Ovary (tissue), 9 donors: Measurements from ENCODE around the gene TOMM22. TPM values are rescaled to one million over a fixed set of nuclear protein-coding genes. Genes with fewer than 3 reads are reported as not detected.

Experiments
- DNase-seq, 5 donors: peaks; one replicate each; pipeline ENCODE4 v3.0.0-alpha.2; 2019 to 2020
- H3K27ac ChIP-seq, 2 donors: fragments of 200-600 bp; one replicate each; pipeline versions ENCODE4 v1.5.1 to v1.8.0; 2019 to 2022
- H3K27me3 ChIP-seq: fragments of 200-600 bp; one replicate; pipeline ENCODE4 v1.8.0; 2022
- H3K36me3 ChIP-seq: fragments of 200-600 bp; sonication (generic); one replicate; pipeline ENCODE4 v1.5.1; 2019
- H3K4me1 ChIP-seq: one replicate; pipeline ENCODE4 v1.8.1; 2013; ENCODE audit warnings: mild to moderate bottlenecking, moderate library complexity; ENCODE audit not compliant: insufficient read depth
- H3K4me3 ChIP-seq: fragments of 200-600 bp; sonication (generic); one replicate; pipeline ENCODE4 v1.5.1; 2017
- H3K9me3 ChIP-seq, 2 donors: fragments of 200-600 bp in 1 of 2; sonication (generic) in 1 of 2; one replicate each; pipeline versions ENCODE4 v1.5.1 to v1.8.1; 2013 to 2019; ENCODE audit warnings: mild to moderate bottlenecking in 1 of 2, moderate library complexity in 1 of 2
- CTCF ChIP-seq, 3 donors: fragments of 450-650 bp in 2 of 3; fragments of 200-600 bp in 1 of 3; IDR thresholded peaks; one replicate each; pipeline versions ENCODE4 v1.5.1 to v1.8.0; 2016 to 2022; ENCODE audit warnings: antibody characterized with exemption in 3 of 3, mild to moderate bottlenecking in 1 of 3
- EP300 ChIP-seq: sonication (generic); formaldehyde crosslinking; IDR thresholded peaks from one replicate; pipeline ENCODE4 v1.6.1; 2017; ENCODE audit warnings: antibody characterized with exemption
- POLR2A ChIP-seq: fragments of 450-650 bp; IDR thresholded peaks from one replicate; pipeline ENCODE4 v1.6.1; 2017; ENCODE audit warnings: antibody characterized with exemption, mild to moderate bottlenecking, moderate library complexity
- WGBS, 3 donors: extraction: QIAGEN DNeasy Blood & Tissue Kit in 1 of 3; methylation state at CpG; one replicate each; pipeline versions ENCODE4 v1.1.5 to v1.1.7; 2013 to 2017; 5-methylcytosine and 5-hydroxymethylcytosine counted together
- intact Hi-C, 4 donors: fragments of 100-400 bp; cut with DNase I; formaldehyde crosslinking; loops; one replicate each; pipeline versions ENCODE4 v1.11.0 to v1.15.1; 2022 to 2023
- polyA plus RNA-seq, 2 donors: library from polyadenylated mRNA; stranded (reverse); fragments of 200-250 nt in 1 of 2; fragments of 350-450 nt in 1 of 2; fragmentation: Illumina TruSeq in 1 of 2; extraction: RNeasy Lipid Tissue Mini Kit (QIAGEN cat#74804) in 1 of 2; gene quantifications; one replicate each; pipeline ENCODE4 v1.2.3, GENCODE V29; 2013 to 2014
- total RNA-seq, 7 donors: library from RNA; depleted of rRNA in 2 of 7; stranded (reverse); fragments of >200 nt in 2 of 7; fragmentation: NEBNext Ultra II Directional in 3 of 7; extraction: Animal tissue kit (Norgen Biotek cat#: 25700) in 3 of 7; gene quantifications; one replicate each; pipeline versions ENCODE4 v1.1.0 to v1.2.4, GENCODE V29; 2016 to 2023
- donor health status: DM: no; HTN: no; CAD: no; lungs with moderate emphysema.
- donor health status: DM: no; HTN: no; CAD: no.
- donor health status: Bipolar disorder and iron deficiency.
- donor health status: DM: yes; HTN: yes; CAD: no.
- donor health status: DM: no; HTN: no; CAD: no.
- donor health status: DM: yes; HTN: yes; CAD: no.

The TOMM22 gene
- total and polyA plus RNA-seq, 9 donors: 30.0 to 96.3 (median 57.7) TPM

GRCh38 chr22:38674888-38675287 is 6.9 kb upstream of the TOMM22 start:
- H3K27ac ChIP-seq: no peak overlapping the region
- DNase-seq: no peak
- no peaks in the 10 kb centered on the region for H3K36me3 ChIP-seq
- no peaks in the 10 kb centered on the region for H3K4me1 ChIP-seq
- no peak overlapping the region for H3K4me3 ChIP-seq
- TF ChIP-seq EP300 (no peak), CTCF (IDR thresholded peaks at IDR 0.05) (no peak), POLR2A (no peak)
- intact Hi-C loops: no loop called here
- no peaks in the 10 kb centered on the region for H3K27me3 ChIP-seq
- 63 to 73% (median 71%) methylated on average over 5 of the region's 5 CpGs for WGBS, 3 donors
- H3K9me3 ChIP-seq: no peaks in the 10 kb centered on the region

GRCh38 chr22:38675833-38676232 is 5.9 kb upstream of the TOMM22 start:
- intact Hi-C loops: no loop called here

GRCh38 chr22:38684895-38685294 is 3.1 kb downstream of the TOMM22 start:
- Histone ChIP-seq H3K27ac (no peak overlapping the region), H3K36me3 (no peaks in the 10 kb centered on the region), H3K27me3 (no peaks in the 10 kb centered on the region), H3K4me3 (no peak overlapping the region), H3K9me3 (no peaks in the 10 kb centered on the region), H3K4me1 (peaks cover 4% of the 10 kb centered on the region)
- TF ChIP-seq CTCF (IDR thresholded peaks at IDR 0.05) (no peak), POLR2A (no peak), EP300 (no peak)
- no peak for DNase-seq
- 90 to 92% (median 92%) methylated on average over 9 of the region's 9 CpGs for WGBS, 3 donors
- intact Hi-C loops: no loop called here

More at GRCh38 chr22:38675833-38676232, 5.9 kb upstream of the TOMM22 start:
- H3K27me3 ChIP-seq: no peaks in the 10 kb centered on the region
- DNase-seq: no peak
- TF ChIP-seq POLR2A (no peak), CTCF (IDR thresholded peaks at IDR 0.05) (no peak), EP300 (no peak)
- H3K27ac ChIP-seq: no peak overlapping the region
- no peaks in the 10 kb centered on the region for H3K36me3 ChIP-seq
- WGBS, 3 donors: 94 to 97% (median 94%) methylated on average over 3 of the region's 3 CpGs
- no peaks in the 10 kb centered on the region for H3K4me1 ChIP-seq
- H3K4me3 ChIP-seq: no peak overlapping the region
- no peaks in the 10 kb centered on the region for H3K9me3 ChIP-seq

- intact Hi-C loops: no loop called here
- 71 to 88% (median 86%) methylated on average over 1 of the region's 1 CpG for WGBS, 3 donors
- no peak for DNase-seq
Observed at GRCh38 chr22:38685761-38686160, 4.0 kb downstream of the TOMM22 start.

More at GRCh38 chr22:38685761-38686160, 4.0 kb downstream of the TOMM22 start:
- H3K36me3 ChIP-seq: no peaks in the 10 kb centered on the region
- H3K27me3 ChIP-seq: no peaks in the 10 kb centered on the region
- no peak overlapping the region for H3K27ac ChIP-seq
- H3K9me3 ChIP-seq: no peaks in the 10 kb centered on the region
- peaks cover 4% of the 10 kb centered on the region for H3K4me1 ChIP-seq
- TF ChIP-seq EP300 (no peak), POLR2A (no peak), CTCF (IDR thresholded peaks at IDR 0.05) (no peak)
- H3K4me3 ChIP-seq: no peak overlapping the region
